MM.1S (cell line): ENCODE data around the gene ADAMTS2.

Experiments used
- DNase-seq: peaks from one replicate; pipeline ENCODE4 v3.0.0-alpha.2; 2015
- H2AFZ ChIP-seq: fragments of 300-600 bp; sonication (generic); 2 replicates; pipeline ENCODE4 v1.6.0; 2016; ENCODE audit warnings: antibody characterized with exemption, low read length
- H3F3A ChIP-seq: fragments of 300-600 bp; sonication (generic); 2 replicates; pipeline ENCODE4 v1.6.1; 2016; ENCODE audit warnings: mild to moderate bottlenecking, antibody characterized with exemption, low read length, moderate library complexity, mixed read lengths; ENCODE audit not compliant: insufficient read depth
- H3K27ac ChIP-seq: fragments of 300-600 bp; sonication (generic); 2 replicates; pipeline ENCODE4 v1.5.1; 2016; ENCODE audit warnings: mild to moderate bottlenecking, low read length
- H3K27me3 ChIP-seq: fragments of 300-600 bp; sonication (generic); replicated peaks from 2 replicates; pipeline ENCODE4 v1.6.0; 2016; ENCODE audit warnings: low read length; ENCODE audit not compliant: insufficient read depth
- H3K36me3 ChIP-seq: fragments of 300-600 bp; sonication (generic); replicated peaks from 2 replicates; pipeline ENCODE4 v1.6.1; 2016; ENCODE audit warnings: mild to moderate bottlenecking, low read length, mixed read lengths; ENCODE audit not compliant: insufficient read depth
- H3K4me1 ChIP-seq: fragments of 300-600 bp; sonication (generic); 2 replicates; pipeline ENCODE4 v1.6.1; 2016; ENCODE audit warnings: low read length, mixed read lengths
- H3K4me2 ChIP-seq: fragments of 300-600 bp; sonication (generic); 2 replicates; pipeline ENCODE4 v1.6.0; 2016; ENCODE audit warnings: low read depth, low read length
- H3K4me3 ChIP-seq: fragments of 300-600 bp; sonication (generic); 2 replicates; pipeline ENCODE4 v1.5.1; 2016; ENCODE audit warnings: low read length, mixed read lengths
- H3K79me2 ChIP-seq: fragments of 300-600 bp; sonication (generic); 2 replicates; pipeline ENCODE4 v1.6.1; 2016; ENCODE audit warnings: mixed run types, low read length, mixed read lengths
- H3K9ac ChIP-seq: fragments of 300-600 bp; sonication (generic); 2 replicates; pipeline ENCODE4 v1.6.1; 2016; ENCODE audit warnings: low read length, mixed read lengths
- H3K9me2 ChIP-seq: fragments of 300-600 bp; sonication (generic); replicated peaks from 2 replicates; pipeline ENCODE4 v1.6.1; 2016; ENCODE audit warnings: mild to moderate bottlenecking, low read length, mixed read lengths; ENCODE audit not compliant: insufficient read depth
- H3K9me3 ChIP-seq: fragments of 300-600 bp; sonication (generic); replicated peaks from 2 replicates; pipeline ENCODE4 v1.6.1; 2016; ENCODE audit warnings: mild to moderate bottlenecking, low read length, mixed read lengths; ENCODE audit not compliant: insufficient read depth
- H4K20me1 ChIP-seq: fragments of 300-600 bp; sonication (generic); 2 replicates; pipeline ENCODE4 v1.6.1; 2016; ENCODE audit warnings: mild to moderate bottlenecking, low read length, moderate library complexity, mixed read lengths; ENCODE audit not compliant: insufficient read depth
- CTCF ChIP-seq: fragments of 300-600 bp; sonication (generic); IDR thresholded peaks from 2 replicates; pipeline ENCODE4 v1.5.1; 2016; ENCODE audit warnings: antibody characterized with exemption, low read length, mixed read lengths
- EZH2 ChIP-seq: fragments of 300-600 bp; sonication (generic); optimal IDR thresholded peaks from 2 replicates; pipeline ENCODE3; 2017; ENCODE audit warnings: low read depth, mild to moderate bottlenecking, antibody characterized with exemption, low read length, mixed read lengths
- EZH2phosphoT487 ChIP-seq: fragments of 300-600 bp; sonication (generic); IDR thresholded peaks from 2 replicates; pipeline ENCODE4 v1.6.1; 2018; ENCODE audit warnings: antibody characterized with exemption, low read length

ADAMTS2 gene

GRCh38 chr5:179371121-179371510 lies 25.9 kb upstream of the ADAMTS2 start:
- DNase-seq = no peak

GRCh38 chr5:179370490-179371120 lies 25.3 kb upstream of the ADAMTS2 start:
- Histone ChIP-seq H3F3A (no peaks in the 10 kb centered on the region), H3K9ac (no peak overlapping the region), H2AFZ (no peak overlapping the region), H3K4me1 (no peaks in the 10 kb centered on the region), H3K79me2 (no peaks in the 10 kb centered on the region), H4K20me1 (no peaks in the 10 kb centered on the region), H3K9me2 (no peaks in the 10 kb centered on the region), H3K36me3 (no peaks in the 10 kb centered on the region), H3K27me3 (peaks cover 4% of the 10 kb centered on the region), H3K4me3 (no peak overlapping the region), H3K9me3 (no peaks in the 10 kb centered on the region), H3K27ac (no peak overlapping the region), H3K4me2 (no peak overlapping the region)
- no peak for DNase-seq
- no peak for TF ChIP-seq EZH2
- TF ChIP-seq CTCF = no peak
- TF ChIP-seq EZH2phosphoT487 = no peak

More at GRCh38 chr5:179371121-179371510, 25.9 kb upstream of the ADAMTS2 start:
- Histone ChIP-seq H3K79me2 (no peaks in the 10 kb centered on the region), H3K4me2 (no peak overlapping the region), H3K9ac (no peak overlapping the region), H3K4me3 (no peak overlapping the region), H3K4me1 (no peaks in the 10 kb centered on the region), H2AFZ (no peak overlapping the region), H4K20me1 (no peaks in the 10 kb centered on the region), H3F3A (no peaks in the 10 kb centered on the region), H3K27ac (no peak overlapping the region), H3K9me2 (no peaks in the 10 kb centered on the region), H3K36me3 (no peaks in the 10 kb centered on the region), H3K9me3 (no peaks in the 10 kb centered on the region), H3K27me3 (peaks cover 4% of the 10 kb centered on the region)
- TF ChIP-seq EZH2phosphoT487 (no peak), EZH2 (no peak), CTCF (no peak)

- no peak overlapping the region for H3K4me3 ChIP-seq
- H3K4me1 ChIP-seq = no peaks in the 10 kb centered on the region
- H3K79me2 ChIP-seq = no peaks in the 10 kb centered on the region
- H3K9me2 ChIP-seq = no peaks in the 10 kb centered on the region
- H3K4me2 ChIP-seq = no peak overlapping the region
- no peak for DNase-seq
- H2AFZ ChIP-seq = no peak overlapping the region
- peaks cover 3% of the 10 kb centered on the region for H3K27me3 ChIP-seq
- H3K9me3 ChIP-seq = no peaks in the 10 kb centered on the region
- TF ChIP-seq EZH2phosphoT487 (no peak), EZH2 (no peak), CTCF (no peak)
- H3K27ac ChIP-seq = no peak overlapping the region
- no peak overlapping the region for H3K9ac ChIP-seq
- H4K20me1 ChIP-seq = no peaks in the 10 kb centered on the region
- H3F3A ChIP-seq = no peaks in the 10 kb centered on the region
- no peaks in the 10 kb centered on the region for H3K36me3 ChIP-seq
These were observed 24.2 kb upstream of the ADAMTS2 start for GRCh38 chr5:179369530-179369884.
